IPS-11a (cell line): Measurements from ENCODE around the gene CTSF.
"Not testable (repeated sequence)": the region's sequence is repeated elsewhere in the genome, so short reads cannot be mapped to it uniquely, and the experiment has no call there.

Experiments used
- H3K4me3 ChIP-seq: one replicate; pipeline ENCODE4 v1.5.1; 2013; ENCODE audit warnings: low read depth, low read length, control low read depth

CTSF gene

DNA sequence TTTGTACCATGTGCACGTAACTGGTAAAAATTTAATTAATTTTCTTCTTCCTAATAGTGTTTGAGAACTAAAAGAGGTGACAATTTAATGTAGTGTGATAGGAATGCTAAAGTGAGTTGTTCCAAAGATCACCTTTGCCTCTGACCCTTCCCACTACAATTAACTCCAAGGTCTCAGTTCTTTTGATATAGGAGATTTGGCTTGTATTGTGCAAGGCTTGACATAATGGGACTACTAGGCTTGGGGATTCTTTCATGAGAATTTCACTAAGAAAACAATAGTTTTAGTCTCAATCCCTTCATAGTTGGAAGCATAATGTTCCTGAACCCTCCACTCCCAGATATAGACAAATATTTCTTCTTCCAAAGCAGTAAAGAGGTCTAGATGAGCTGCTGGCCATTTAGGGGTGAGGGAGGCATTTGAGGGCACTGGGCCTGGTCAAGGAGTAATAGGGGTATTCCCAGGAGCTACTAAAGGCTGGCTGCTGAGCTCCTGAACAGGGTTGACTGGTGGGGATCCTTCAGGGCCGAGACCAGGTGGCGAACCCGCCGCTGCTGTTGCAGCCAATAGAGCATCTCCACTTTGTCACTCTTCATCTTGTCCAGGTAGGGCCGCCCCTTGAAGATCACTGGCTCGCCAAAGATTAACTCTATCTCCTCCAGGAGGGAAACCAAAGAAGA, 21.7 kb upstream of the CTSF start:
- no peak overlapping the region for H3K4me3 ChIP-seq

DNA sequence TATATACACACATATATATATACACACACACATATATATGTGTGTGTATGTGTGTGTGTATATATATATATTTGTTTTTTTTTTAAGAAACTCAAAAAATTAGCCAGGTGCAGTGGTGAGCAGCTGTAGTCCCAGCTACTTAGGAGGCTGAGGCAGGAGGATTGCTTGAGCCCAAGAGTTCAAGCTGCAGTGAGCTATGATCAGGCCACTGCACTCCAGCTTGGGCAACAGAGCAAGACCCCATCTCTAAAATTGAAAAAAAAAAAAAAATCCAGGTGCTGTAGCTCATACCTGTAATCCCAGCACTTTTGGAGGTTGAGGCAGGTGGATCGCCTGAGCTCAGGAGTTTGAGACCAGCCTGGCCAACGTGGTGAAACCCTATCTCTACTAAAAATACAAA, 20.9 kb upstream of the CTSF start:
- H3K4me3 ChIP-seq, result not testable (repeated sequence)

DNA sequence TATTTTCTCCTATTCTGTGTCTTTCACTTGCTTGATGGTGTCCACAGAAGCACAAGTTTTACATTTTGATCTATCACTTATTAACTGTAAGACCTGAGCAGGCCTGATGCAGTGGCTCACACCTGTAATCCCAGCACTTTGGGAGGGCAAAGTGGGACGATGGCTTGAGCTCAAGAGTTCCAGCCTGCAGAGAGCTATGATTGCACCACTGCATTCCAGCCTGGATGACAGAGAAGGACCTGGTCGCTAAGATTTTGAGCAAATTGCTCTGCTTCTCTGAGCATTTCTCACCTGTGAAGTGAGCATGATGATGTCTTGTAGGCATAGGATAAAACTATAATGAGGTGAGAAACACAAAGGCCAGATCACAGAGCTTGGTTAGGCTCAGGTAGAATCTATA, 17.7 kb upstream of the CTSF start:
- H3K4me3 ChIP-seq, result no peak overlapping the region

DNA sequence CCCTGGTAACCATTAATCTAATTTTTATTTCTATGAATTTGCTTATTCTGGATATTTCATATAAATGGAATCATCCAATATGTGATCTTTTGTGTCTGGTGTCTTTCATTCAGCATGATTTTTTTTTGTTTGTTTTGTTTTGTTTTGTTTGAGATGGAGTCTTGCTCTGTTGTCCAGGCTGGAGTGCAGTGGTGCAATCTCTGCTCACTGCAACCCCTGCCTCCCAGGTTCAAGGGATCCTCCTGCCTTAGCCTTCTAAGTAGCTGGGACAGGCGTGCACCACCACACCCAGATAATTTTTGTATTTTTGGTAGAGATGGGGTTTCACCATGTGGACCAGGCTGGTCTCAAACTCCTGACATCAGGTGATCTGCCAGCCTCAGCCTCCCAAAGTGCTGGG, 17.0 kb upstream of the CTSF start:
- H3K4me3 ChIP-seq, result not testable (repeated sequence)

DNA sequence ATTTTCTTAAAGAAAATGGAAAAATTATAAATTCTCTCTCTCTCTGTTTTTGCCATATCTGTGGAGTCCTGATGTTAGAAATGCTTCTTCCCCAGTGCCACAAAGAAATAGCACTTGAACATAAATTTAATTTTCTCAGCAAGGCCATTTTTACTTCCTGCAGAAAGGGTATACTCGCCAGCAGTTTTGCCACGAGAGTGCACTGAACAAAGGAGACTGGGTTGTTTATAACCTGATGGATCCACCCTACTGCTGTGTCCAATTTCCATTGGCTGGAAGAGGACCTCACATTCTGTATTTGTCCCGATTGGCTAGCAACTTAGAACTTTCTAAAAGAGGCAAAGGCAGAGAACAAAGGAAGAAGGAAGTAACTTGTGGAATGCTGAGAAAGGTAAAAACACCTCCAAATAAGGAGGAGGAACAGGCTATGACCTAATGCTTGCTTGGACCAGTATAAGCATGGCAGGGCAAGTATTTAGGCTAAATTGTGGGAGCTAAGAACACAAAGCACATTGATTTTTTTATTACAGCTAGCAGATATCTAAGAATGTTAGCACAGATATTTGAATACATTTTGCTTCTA, 14.2 kb upstream of the CTSF start:
- not testable (repeated sequence) for H3K4me3 ChIP-seq

DNA sequence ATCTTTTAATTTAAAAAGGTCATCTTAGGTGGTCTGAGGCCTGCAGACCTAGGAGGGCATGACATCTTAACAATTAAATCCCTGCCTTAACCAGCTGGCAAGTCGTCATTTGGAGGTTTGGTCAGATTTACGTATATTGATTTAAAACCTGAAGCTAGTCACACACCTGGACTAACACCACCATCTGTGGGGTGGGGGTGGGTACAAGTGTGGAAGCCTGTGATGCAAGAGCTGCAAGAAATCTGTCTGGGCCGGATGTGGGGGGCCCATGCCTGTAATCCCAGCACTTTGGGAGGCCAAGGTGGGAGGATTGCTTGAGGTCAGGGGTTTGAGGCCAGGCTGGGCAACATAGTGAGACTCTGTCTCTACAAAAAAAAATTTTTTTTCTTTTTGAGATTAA, 12.9 kb upstream of the CTSF start:
- no peak overlapping the region for H3K4me3 ChIP-seq

DNA sequence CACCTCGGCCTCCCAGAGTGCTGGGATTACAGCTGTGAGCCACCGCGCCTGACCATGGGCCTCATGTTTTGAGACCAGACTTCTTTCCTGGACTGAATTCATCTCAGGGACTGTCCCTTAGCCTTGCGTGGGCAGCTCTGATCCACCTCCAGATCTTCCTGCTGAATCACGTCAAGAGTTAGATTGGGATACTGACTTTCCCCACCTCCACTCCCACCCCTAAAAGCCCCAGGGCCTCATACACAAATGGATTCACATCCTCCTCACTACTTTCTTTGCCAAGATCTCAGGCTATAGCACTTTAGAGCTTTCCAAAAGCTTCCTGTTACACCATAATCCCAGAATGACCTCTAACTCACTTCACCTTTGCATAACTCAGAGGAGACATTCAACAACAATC, 12.4 kb upstream of the CTSF start:
- H3K4me3 ChIP-seq, result no peak overlapping the region

DNA sequence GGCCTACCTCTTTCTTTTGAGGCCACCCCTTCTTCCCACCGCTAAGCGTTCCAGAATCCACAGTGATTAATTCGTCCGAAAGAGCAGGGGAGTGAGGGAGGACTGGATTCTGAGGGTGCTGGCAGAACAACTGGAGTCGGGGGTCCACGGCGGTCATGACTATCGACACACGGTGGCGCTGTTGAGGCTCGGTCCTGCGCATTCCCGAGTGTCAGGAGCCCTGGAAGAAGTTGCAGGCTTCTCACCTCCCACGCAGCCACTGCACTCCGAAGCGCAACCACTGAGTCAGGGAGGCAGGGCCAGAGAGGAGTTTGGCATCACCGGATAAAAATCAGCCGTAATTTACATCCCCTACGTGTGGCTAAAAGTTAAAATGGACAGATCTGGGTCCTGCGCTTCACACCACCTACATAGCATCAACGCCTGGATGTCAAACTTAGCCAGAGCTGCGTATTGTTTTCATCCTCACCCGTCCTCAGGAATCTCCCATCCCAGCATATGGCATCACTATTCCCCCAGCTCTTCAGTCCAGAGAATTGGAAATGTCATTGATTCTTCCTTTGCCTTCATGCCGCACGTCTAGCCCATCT, 10.7 kb upstream of the CTSF start:
- no peak overlapping the region for H3K4me3 ChIP-seq

DNA sequence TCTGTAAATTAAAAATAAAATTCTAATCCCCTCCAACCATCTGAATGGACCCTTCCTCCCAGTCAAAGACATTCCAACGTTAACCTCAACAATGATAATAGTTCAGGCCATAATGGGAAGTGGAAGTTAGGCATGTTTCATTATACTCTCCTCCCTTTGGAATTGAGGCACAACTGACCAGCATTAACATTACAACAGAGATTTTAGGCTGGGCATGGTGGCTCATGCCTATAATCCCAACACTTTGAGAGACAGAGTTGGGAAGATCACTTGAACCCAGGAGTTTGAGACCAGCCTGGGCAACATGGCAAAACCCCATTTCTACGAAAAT, 2.4 kb upstream of the CTSF start:
- no peak overlapping the region for H3K4me3 ChIP-seq

DNA sequence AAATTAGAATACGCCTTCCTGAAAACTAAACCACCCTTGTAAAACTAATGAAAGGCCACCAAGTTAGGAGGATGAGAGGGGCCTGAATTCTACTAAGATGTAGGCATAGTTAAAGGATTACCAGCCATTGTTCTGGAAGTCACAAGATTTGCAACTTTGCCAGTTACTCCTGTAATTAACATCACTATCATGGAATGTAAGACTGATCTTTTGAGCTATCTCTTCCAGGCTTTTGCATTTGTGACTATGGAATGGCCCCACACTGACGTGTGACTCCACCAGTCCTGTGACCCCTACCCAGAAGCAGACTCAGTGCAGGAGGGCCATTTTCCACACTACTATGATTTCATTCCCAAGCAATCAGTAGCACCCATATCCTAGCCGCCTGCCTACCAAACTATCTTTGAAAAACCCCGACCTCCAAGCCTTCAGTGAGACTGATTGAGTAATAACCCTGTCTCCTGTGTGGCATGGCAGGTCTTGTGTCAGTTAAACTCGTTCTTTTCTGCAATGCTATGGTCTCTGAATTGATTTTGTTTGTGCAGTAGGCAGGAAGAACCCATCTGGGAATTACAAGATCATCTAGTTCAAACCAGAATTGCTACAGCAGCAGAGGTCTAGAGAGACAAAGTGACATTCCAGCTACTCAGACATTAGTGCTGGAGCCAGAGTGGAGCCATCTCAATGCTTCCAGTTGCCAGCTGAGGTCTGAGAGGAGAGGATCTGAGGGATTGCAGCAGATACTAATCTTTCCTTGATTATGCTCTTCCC, 1.9 kb upstream of the CTSF start:
- H3K4me3 ChIP-seq, result no peak overlapping the region

DNA sequence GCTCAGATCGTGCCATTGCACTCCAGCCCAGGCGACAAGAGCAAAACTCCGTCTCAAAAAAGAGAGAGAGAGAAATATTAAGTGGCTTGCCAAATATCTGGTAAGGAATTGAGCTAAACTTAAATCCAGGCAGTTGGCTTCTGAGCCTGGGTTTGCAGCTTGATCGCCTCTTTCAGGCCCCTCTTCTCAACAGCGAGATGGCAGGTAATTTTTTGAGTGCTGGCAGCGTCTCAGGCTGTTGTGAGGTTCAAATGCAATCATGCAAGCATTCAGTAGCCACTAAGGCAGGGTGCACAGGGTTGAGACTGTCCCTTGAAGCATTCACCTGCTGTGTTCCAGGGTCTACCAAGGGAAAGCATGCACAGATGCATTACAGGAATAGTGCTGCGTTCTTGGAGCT, 670 bp upstream of the CTSF start:
- H3K4me3 ChIP-seq, result no peak overlapping the region

DNA sequence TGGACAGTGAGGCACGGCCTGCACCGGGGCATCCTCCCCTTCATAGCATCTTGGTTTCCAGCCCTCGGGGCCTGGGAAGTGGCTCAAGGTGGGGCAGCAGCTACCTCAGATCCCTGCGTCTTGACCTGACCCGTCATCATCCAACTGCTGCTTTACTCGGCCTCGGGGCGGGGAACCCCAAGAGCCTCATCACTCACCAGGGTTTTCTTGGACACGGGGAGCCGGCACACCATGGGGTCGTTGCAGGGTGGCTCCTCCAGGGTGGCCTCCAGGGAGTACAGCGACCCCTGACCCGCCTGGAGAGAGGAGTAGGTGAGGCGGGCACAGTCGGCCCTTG, 651 bp downstream of the CTSF start:
- H3K4me3 ChIP-seq, result no peak overlapping the region

DNA sequence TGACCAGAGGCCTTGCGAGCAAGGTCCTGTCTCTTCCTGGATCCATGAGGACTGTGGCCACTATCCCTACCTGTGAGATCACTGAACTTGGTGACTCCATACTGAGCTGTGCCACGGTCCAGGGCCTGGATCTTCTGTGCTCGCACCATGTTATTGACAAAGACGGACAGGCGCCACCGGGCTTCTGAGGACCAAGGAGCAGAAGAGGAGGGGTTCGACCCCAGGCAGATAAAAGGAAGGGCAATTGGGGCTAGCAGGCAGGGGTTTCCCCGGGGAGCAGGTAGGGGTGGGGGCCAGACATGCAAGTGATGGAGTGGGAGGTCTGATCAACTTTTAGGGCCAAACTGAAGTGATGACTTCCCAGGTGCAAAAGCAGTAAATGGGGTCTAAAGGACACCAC, 2.2 kb downstream of the CTSF start:
- H3K4me3 ChIP-seq, result no peak overlapping the region

DNA sequence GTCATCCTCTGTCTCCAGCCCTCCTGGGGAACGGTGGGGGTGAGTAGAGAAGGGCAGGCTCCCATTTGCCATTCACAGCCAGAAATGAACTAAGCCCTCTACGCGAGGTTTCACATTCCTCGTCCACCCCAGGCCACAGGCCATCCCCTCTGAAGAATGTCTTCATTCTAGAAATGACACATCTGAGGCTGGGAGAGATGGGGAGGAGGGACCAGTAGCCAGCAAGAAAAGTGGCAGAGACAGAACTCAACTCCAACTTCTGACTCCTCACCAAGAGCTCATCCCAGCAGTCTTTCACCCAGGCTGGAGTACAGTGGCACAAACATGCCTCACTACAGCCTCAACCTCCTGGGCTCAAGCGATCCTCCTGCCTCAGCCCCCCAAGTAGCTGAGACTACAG, 3.4 kb downstream of the CTSF start:
- H3K4me3 ChIP-seq, result no peak overlapping the region

DNA sequence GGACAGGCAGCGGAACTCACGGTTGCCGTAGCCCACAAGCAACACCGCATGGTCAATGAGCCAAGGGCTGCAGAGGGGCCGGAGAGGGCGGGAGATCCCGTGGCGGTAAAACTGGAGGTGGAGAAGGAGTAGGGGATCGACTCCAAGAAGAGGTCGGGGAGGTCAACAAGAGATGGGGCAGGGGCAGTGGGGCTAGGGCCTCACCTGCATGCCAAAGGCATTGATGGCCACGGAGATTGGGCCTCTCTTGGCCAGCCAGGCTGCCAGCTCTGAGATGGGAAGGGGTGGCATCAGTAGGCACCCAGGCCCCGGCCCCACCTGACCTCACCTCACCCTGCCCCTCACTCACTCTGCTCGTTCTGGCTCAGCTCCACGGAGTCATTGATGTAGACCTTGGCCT, 3.9 kb downstream of the CTSF start:
- H3K4me3 ChIP-seq, result no peak overlapping the region

DNA sequence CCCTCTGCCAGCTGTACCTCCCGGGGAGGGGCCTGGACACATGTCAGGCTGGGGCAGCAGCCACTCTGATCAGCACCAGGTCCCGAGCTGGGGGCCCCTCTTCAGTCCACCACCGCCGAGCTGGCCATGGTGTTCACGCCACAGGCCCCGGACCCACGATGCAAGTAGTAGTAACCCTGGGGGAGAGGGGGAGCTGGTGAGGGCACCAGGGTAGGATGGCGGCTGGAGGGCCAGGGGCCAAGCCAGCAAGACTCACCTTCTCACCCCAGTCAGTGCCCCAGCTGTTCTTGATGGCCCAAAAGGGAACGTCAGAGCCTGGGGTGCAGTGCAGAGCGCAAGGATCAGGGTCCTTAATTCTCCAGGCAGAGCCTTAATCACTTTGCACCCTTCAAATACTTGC, 4.6 kb downstream of the CTSF start:
- no peak overlapping the region for H3K4me3 ChIP-seq

DNA sequence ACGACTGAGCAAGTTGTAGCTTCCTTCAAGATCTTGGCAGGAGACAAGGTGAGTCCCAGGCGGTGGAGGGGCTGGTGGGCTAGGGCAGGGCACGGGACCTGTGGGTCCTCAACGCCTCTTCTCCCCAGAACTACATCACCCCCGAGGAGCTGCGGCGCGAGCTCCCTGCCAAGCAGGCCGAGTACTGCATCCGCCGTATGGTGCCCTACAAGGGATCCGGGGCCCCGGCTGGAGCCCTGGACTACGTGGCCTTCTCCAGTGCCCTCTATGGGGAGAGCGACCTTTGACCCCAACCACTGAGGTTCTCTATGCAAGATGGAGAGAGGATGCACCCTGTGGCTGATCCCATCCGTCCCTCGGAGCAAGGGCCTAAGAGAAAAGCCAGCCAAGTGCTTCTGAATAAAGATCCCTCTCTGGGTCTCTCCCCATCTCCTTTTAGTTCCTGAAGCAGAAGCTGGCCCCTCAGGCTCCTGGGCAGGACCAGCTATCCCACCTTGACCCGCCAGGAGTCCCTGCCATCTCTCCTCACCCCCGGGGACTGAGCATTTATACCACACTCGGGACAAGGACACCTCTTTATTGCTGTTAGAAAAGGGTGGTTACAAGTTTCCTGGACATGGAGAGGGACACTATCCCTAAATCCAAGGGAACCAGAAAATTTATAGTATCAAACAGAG, 5.4 kb downstream of the CTSF start:
- H3K4me3 ChIP-seq, result no peak overlapping the region

DNA sequence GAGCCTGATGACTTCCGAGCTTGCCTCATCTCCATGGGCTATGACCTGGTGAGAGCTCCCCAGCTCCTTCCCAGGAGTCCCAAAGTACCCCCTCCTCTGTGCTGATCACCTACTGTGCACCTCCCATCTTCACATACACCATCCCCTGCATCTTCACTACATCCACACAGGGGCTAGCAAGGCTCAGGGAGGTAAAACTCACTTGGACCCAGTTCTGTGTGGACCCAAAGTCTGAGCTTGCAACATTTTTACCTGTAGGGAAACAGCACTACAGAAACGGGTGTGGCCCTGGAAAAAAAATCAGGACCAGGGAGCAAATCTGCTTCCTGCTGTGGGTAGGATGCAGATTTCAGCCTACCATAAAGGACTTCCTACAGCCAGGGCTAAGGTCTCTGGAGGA, 6.1 kb downstream of the CTSF start:
- H3K4me3 ChIP-seq, result no peak overlapping the region

DNA sequence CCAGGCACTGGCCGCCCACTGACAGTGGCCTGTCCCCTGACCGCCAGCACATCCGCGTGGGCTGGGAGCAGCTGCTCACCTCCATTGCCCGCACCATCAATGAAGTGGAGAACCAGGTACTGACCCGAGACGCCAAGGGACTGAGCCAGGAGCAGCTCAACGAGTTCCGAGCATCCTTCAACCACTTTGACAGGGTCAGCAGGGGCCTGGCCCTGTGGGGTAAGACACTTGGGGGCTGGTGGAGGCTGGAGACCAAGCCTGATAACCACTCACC, 6.5 kb downstream of the CTSF start:
- no peak overlapping the region for H3K4me3 ChIP-seq

DNA sequence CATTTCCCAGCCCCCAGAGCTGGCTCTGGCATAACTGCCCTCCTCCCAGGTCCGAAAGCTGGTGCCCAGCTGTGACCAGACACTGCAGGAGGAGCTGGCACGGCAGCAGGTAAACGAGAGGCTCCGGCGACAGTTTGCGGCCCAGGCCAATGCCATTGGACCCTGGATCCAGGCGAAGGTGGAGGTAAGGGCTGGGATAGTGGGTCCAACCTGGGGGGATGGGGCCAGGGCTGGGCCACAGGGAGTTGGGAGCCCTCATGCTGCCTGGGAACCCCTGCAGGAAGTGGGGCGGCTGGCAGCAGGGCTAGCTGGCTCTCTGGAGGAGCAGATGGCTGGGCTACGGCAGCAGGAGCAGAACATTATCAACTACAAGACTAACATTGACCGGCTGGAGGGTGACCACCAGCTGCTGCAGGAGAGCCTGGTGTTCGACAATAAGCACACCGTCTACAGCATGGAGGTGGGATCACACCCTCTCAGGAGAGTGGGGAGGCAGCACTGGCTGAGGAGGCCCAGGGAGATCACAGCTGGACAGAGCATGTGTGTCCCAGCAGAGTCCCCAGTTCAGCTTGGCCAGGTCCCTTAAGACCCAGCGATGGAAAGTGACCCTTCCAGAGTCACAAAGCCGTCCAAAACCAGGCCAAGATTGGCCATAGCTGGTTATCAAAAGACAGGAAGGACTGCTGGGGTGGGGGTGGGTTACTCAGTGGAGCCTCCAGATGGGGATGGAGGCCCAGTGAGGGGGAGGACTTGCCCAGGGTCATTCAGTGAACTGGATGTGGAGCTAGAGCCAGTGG, 7.0 kb downstream of the CTSF start:
- no peak overlapping the region for H3K4me3 ChIP-seq
